ENCODE data around the gene DPP3. TPM values are rescaled to one million over a fixed set of nuclear protein-coding genes. Genes with fewer than 3 reads are reported as not detected.

Gene DPP3
- total RNA-seq, 1 donor from 2014 or later: 13.6 TPM

GRCh38 chr11:66529069-66529468 lies 48.8 kb downstream of the DPP3 start:
- TF ChIP-seq CTCF (IDR thresholded peaks at IDR 0.05; ENCODE audit: borderline replicate concordance): no peak
- DNase-seq: no peak
- Histone ChIP-seq H3K4me1 (peaks cover 8% of the 10 kb centered on the region), H3K27me3 (ENCODE audit: low read depth) (no peaks in the 10 kb centered on the region), H3K9me3 (replicated peaks) (no peaks in the 10 kb centered on the region), H3K36me3 (peaks cover 34% of the 10 kb centered on the region), H3K27ac (replicated peaks) (no peak overlapping the region), H3K4me3 (no peak overlapping the region)
- intact Hi-C loops (cut with micrococcal nuclease): no loop called here

GRCh38 chr11:66529655-66530054 lies 49.4 kb downstream of the DPP3 start:
- no peak overlapping the region for H3K4me3 ChIP-seq
- TF ChIP-seq CTCF (IDR thresholded peaks at IDR 0.05; ENCODE audit: borderline replicate concordance): no peak
- H3K36me3 ChIP-seq: peaks cover 34% of the 10 kb centered on the region
- intact Hi-C loops (cut with micrococcal nuclease): no loop called here
- H3K9me3 ChIP-seq (replicated peaks): no peaks in the 10 kb centered on the region
- H3K27me3 ChIP-seq (ENCODE audit: low read depth): no peaks in the 10 kb centered on the region
- no peak overlapping the region for H3K27ac ChIP-seq (replicated peaks)
- no peak for DNase-seq
- H3K4me1 ChIP-seq: peaks cover 2% of the 10 kb centered on the region

GRCh38 chr11:66530927-66531709 lies 50.9 kb downstream of the DPP3 start:
- DNase-seq: no peak
- intact Hi-C loops (cut with micrococcal nuclease): no loop called here
- Histone ChIP-seq H3K36me3 (peaks cover 41% of the 10 kb centered on the region), H3K4me1 (no peaks in the 10 kb centered on the region), H3K27ac (replicated peaks) (no peak overlapping the region), H3K4me3 (no peak overlapping the region), H3K27me3 (ENCODE audit: low read depth) (no peaks in the 10 kb centered on the region), H3K9me3 (replicated peaks) (no peaks in the 10 kb centered on the region)
- TF ChIP-seq CTCF (IDR thresholded peaks at IDR 0.05; ENCODE audit: borderline replicate concordance): no peak

GRCh38 chr11:66531841-66532240 lies 51.6 kb downstream of the DPP3 start:
- H3K4me1 ChIP-seq: no peaks in the 10 kb centered on the region
- H3K9me3 ChIP-seq (replicated peaks): no peaks in the 10 kb centered on the region
- no peaks in the 10 kb centered on the region for H3K27me3 ChIP-seq (ENCODE audit: low read depth)
- H3K4me3 ChIP-seq: no peak overlapping the region
- intact Hi-C loops (cut with micrococcal nuclease): no loop called here
- DNase-seq: no peak
- TF ChIP-seq CTCF (IDR thresholded peaks at IDR 0.05; ENCODE audit: borderline replicate concordance): no peak
- H3K36me3 ChIP-seq: peaks cover 39% of the 10 kb centered on the region
- no peak overlapping the region for H3K27ac ChIP-seq (replicated peaks)

- H3K27me3 ChIP-seq (ENCODE audit: low read depth): no peaks in the 10 kb centered on the region
- H3K4me3 ChIP-seq: no peak overlapping the region
- DNase-seq: no peak
- peaks cover 36% of the 10 kb centered on the region for H3K36me3 ChIP-seq
- H3K4me1 ChIP-seq: no peaks in the 10 kb centered on the region
- H3K27ac ChIP-seq (replicated peaks): no peak overlapping the region
- intact Hi-C loops (cut with micrococcal nuclease): no loop called here
- H3K9me3 ChIP-seq (replicated peaks): no peaks in the 10 kb centered on the region
- no peak for TF ChIP-seq CTCF (IDR thresholded peaks at IDR 0.05; ENCODE audit: borderline replicate concordance)
Measured at GRCh38 chr11:66532784-66533183, 52.5 kb downstream of the DPP3 start.

Measured in left ventricle myocardium inferior (tissue), 1 donor.